SK-N-SH (cell line): ENCODE measurements around the gene UBE2I. TPM values are rescaled to one million over a fixed set of nuclear protein-coding genes. Genes with fewer than 3 reads are reported as not detected.

Source experiments
- CTCF ChIA-PET: fragments of 300-600, 350-600 bp; formaldehyde crosslinking; extraction: SDS; loops from one replicate; lab custom pipeline; 2021; lab: Yijun Ruan, JAX
- POLR2A ChIA-PET: fragments of 350-600 bp; sonication (Branson Sonifier 250); formaldehyde crosslinking; extraction: SDS; loops from one replicate; lab custom pipeline; 2020; ENCODE audit warnings: antibody characterized with exemption, inconsistent platforms; lab: Yijun Ruan, JAX
- DNase-seq: peaks from one replicate; pipeline ENCODE4 v3.0.0; 2012
- H2AFZ ChIP-seq: fragments of 200-600 bp; sonication (generic); 2 replicates; pipeline ENCODE4 v1.8.1; 2016; ENCODE audit warnings: antibody characterized with exemption, mild to moderate bottlenecking, low read depth
- H3F3A ChIP-seq: fragments of 200-600 bp; sonication (generic); replicated peaks from 2 replicates; pipeline ENCODE3; 2016; ENCODE audit warnings: antibody characterized with exemption, mild to moderate bottlenecking; ENCODE audit not compliant: insufficient read depth
- H3K27ac ChIP-seq, 2 experiments: fragments of 200-500 bp in 1 of 2; fragments of 200-600 bp in 1 of 2; sonication (Bioruptor generic) in 1 of 2; sonication (generic), shearing (Covaris generic) in 1 of 2; 2 replicates each; pipeline versions ENCODE4 v1.5.1 to v1.6.1; 2014 to 2016; ENCODE audit warnings: low read depth in 2 of 2, inconsistent platforms in 1 of 2, low read length in 1 of 2, mild to moderate bottlenecking in 1 of 2, mixed read lengths in 1 of 2
- H3K27me3 ChIP-seq: fragments of 200-600 bp; sonication (generic), shearing (Covaris generic); 2 replicates; pipeline ENCODE4 v1.6.1; 2016; ENCODE audit warnings: mixed run types; ENCODE audit not compliant: insufficient read depth
- H3K36me3 ChIP-seq, 2 experiments: fragments of 200-500 bp in 1 of 2; fragments of 200-600 bp in 1 of 2; sonication (Bioruptor generic) in 1 of 2; sonication (generic) in 1 of 2; replicated peaks in 1 of 2; 2 replicates each; pipeline versions ENCODE3 to v1.5.1; 2014 to 2016; ENCODE audit warnings: low read length in 1 of 2, mild to moderate bottlenecking in 1 of 2; ENCODE audit not compliant: insufficient read depth in 2 of 2, control insufficient read depth in 1 of 2
- H3K4me1 ChIP-seq, 2 experiments: fragments of 200-500 bp in 1 of 2; fragments of 200-600 bp in 1 of 2; sonication (Bioruptor generic) in 1 of 2; sonication (generic), shearing (Covaris generic) in 1 of 2; 2 replicates each; pipeline versions ENCODE4 v1.5.1 to v1.6.1; 2014 to 2016; ENCODE audit warnings: low read depth in 1 of 2, low read length in 1 of 2, mixed run types in 1 of 2; ENCODE audit not compliant: insufficient read depth in 2 of 2, control insufficient read depth in 1 of 2
- H3K4me2 ChIP-seq: fragments of 200-600 bp; sonication (generic), shearing (Covaris generic); 2 replicates; pipeline ENCODE4 v1.6.1; 2017; ENCODE audit warnings: mixed run types
- H3K4me3 ChIP-seq, 2 experiments: fragments of 200-500 bp in 1 of 2; fragments of 200-600 bp in 1 of 2; sonication (Bioruptor generic) in 1 of 2; sonication (generic), shearing (Covaris generic) in 1 of 2; 2 replicates each; pipeline versions ENCODE4 v1.5.1 to v1.8.1; 2014 to 2016; ENCODE audit warnings: low read depth in 2 of 2, inconsistent platforms in 1 of 2, low read length in 1 of 2, mild to moderate bottlenecking in 1 of 2, mixed read lengths in 1 of 2, moderate library complexity in 1 of 2
- H3K79me2 ChIP-seq: fragments of 200-600 bp; sonication (generic); 2 replicates; pipeline ENCODE4 v1.8.1; 2017; ENCODE audit warnings: mild to moderate bottlenecking; ENCODE audit not compliant: insufficient read depth
- H3K9ac ChIP-seq: fragments of 200-600 bp; sonication (generic); 2 replicates; pipeline ENCODE4 v1.6.1; 2017; ENCODE audit warnings: mixed run types
- H3K9me2 ChIP-seq: fragments of 200-600 bp; sonication (generic); 2 replicates; pipeline ENCODE4 v1.6.1; 2017; ENCODE audit warnings: mixed run types
- H3K9me3 ChIP-seq: fragments of 200-600 bp; sonication (generic); 2 replicates; pipeline ENCODE4 v1.6.1; 2017; ENCODE audit warnings: mixed run types, mild to moderate bottlenecking, moderate library complexity
- H4K20me1 ChIP-seq: fragments of 200-600 bp; sonication (generic); 2 replicates; pipeline ENCODE4 v1.6.1; 2017; ENCODE audit warnings: mild to moderate bottlenecking, mixed run types; ENCODE audit not compliant: insufficient read depth
- CHD2 ChIP-seq: fragments of 150-350 bp; IDR thresholded peaks from 2 replicates; pipeline ENCODE4 v1.6.1; 2018; ENCODE audit warnings: low read length; ENCODE audit not compliant: partially characterized antibody
- CTCF ChIP-seq: fragments of 200-600 bp; sonication (generic); IDR thresholded peaks from 2 replicates; pipeline ENCODE4 v1.6.1; 2017; ENCODE audit warnings: antibody characterized with exemption, mild to moderate bottlenecking, moderate library complexity
- ELF1 ChIP-seq: IDR thresholded peaks from 2 replicates; pipeline ENCODE4 v1.4.0; 2012
- EZH2phosphoT487 ChIP-seq: fragments of 200-600 bp; sonication (generic); IDR thresholded peaks from 2 replicates; pipeline ENCODE4 v1.6.1; 2017; ENCODE audit warnings: low read depth, mixed run types, mild to moderate bottlenecking, antibody characterized with exemption, moderate library complexity, borderline replicate concordance
- FOSL2 ChIP-seq: IDR thresholded peaks from 2 replicates; pipeline ENCODE4 v1.4.0; 2012; ENCODE audit warnings: low read depth, mild to moderate bottlenecking, moderate library complexity, borderline replicate concordance
- FOXJ3 ChIP-seq: sonication (generic); formaldehyde crosslinking; IDR thresholded peaks from 2 replicates; pipeline ENCODE4 v1.5.1; 2020; ENCODE audit warnings: mild to moderate bottlenecking, missing genetic modification reagents
- FOXM1 ChIP-seq: IDR thresholded peaks from 2 replicates; pipeline ENCODE4 v1.4.0; 2012; ENCODE audit warnings: low read depth, mild to moderate bottlenecking
- GABPA ChIP-seq: IDR thresholded peaks from 2 replicates; pipeline ENCODE4 v1.4.0; 2012; ENCODE audit warnings: low read depth, mild to moderate bottlenecking
- GATA2 ChIP-seq: sonication (generic); formaldehyde crosslinking; IDR thresholded peaks from 2 replicates; pipeline ENCODE4 v1.5.0; 2020; ENCODE audit warnings: mild to moderate bottlenecking, missing genetic modification reagents
- MAX ChIP-seq: IDR thresholded peaks from 2 replicates; pipeline ENCODE4 v1.4.0; 2012; ENCODE audit warnings: low read depth
- NFIC ChIP-seq: IDR thresholded peaks from 2 replicates; pipeline ENCODE4 v1.4.0; 2012; ENCODE audit warnings: borderline replicate concordance
- NRF1 ChIP-seq: IDR thresholded peaks from 2 replicates; pipeline ENCODE4 v1.6.1; 2012; ENCODE audit warnings: low read depth, mild to moderate bottlenecking, low read length
- RAD21 ChIP-seq: IDR thresholded peaks from 2 replicates; pipeline ENCODE4 v1.6.1; 2012; ENCODE audit warnings: mild to moderate bottlenecking, low read length
- RCOR1 ChIP-seq: fragments of 150-350 bp; IDR thresholded peaks from 2 replicates; pipeline ENCODE4 v1.6.1; 2017; ENCODE audit warnings: antibody characterized with exemption, low read length
- REST ChIP-seq: IDR thresholded peaks from 2 replicates; pipeline ENCODE4 v1.6.1; 2012; ENCODE audit warnings: mild to moderate bottlenecking, low read depth, low read length, moderate library complexity
- TAF1 ChIP-seq: IDR thresholded peaks from 2 replicates; pipeline ENCODE4 v1.6.1; 2012; ENCODE audit warnings: low read depth, mild to moderate bottlenecking, low read length, moderate library complexity, borderline replicate concordance
- TEAD4 ChIP-seq: IDR thresholded peaks from 2 replicates; pipeline ENCODE4 v1.4.0; 2012; ENCODE audit warnings: mild to moderate bottlenecking, borderline replicate concordance; ENCODE audit not compliant: insufficient read depth
- USF2 ChIP-seq: fragments of 150-350 bp; IDR thresholded peaks from 2 replicates; pipeline ENCODE4 v1.6.1; 2017; ENCODE audit warnings: antibody characterized with exemption, low read length, low read depth, borderline replicate concordance
- YY1 ChIP-seq: IDR thresholded peaks from 2 replicates; pipeline ENCODE4 v1.4.0; 2012; ENCODE audit warnings: low read depth, mild to moderate bottlenecking
- WGBS: methylation state at CpG from one replicate; pipeline ENCODE4 v1.1.6; 2017; ENCODE audit warnings: low lambda C conversion rate; 5-methylcytosine and 5-hydroxymethylcytosine counted together
- polyA plus RNA-seq, 3 experiments: library from polyadenylated mRNA; depleted of rRNA; stranded (reverse); fragments of >200 nt; gene quantifications; 2 replicates each; pipeline ENCODE4 v1.2.3, GENCODE V29; 2012

The UBE2I gene
- polyA plus RNA-seq, 1 of the 3 experiments (the other 2 are of a cell fraction): 107 TPM

- H3K27ac ChIP-seq: no peak overlapping the region
- H3K9me2 ChIP-seq: no peaks in the 10 kb centered on the region
- POLR2A ChIA-PET: no interaction called here
- WGBS: 50% methylated on average over 1 of the region's 16 CpGs
- CTCF ChIA-PET: interaction anchor here (1.0 to 3.1 kb wide), 5 partner anchors 12 to 25 kb away, joined by 3 to 12 read pairs (median 4); no protein-coding TSS in a partner anchor
- DNase-seq: no peak
- H3K4me1 ChIP-seq: peaks cover 10 to 27% of the 10 kb centered on the region in 2 experiments; a peak in 2 of 4 replicates
- no peak overlapping the region for H3K4me3 ChIP-seq
- TF ChIP-seq USF2 (no peak), FOXM1 (no peak), FOSL2 (no peak), CTCF (no peak), NFIC (no peak), RAD21 (no peak), TEAD4 (no peak), TAF1 (no peak), ELF1 (no peak), RCOR1 (no peak), EZH2phosphoT487 (no peak)
- no peaks in the 10 kb centered on the region for H3F3A ChIP-seq
- no peak overlapping the region for H2AFZ ChIP-seq
- peaks cover 76% of the 10 kb centered on the region for H3K79me2 ChIP-seq
- peak overlapping the region; percentile 73 for H3K4me2 ChIP-seq
- no peaks in the 10 kb centered on the region for H3K9me3 ChIP-seq
- H3K27me3 ChIP-seq: no peaks in the 10 kb centered on the region
- H4K20me1 ChIP-seq: peaks cover 75% of the 10 kb centered on the region
- peaks cover 14 to 48% of the 10 kb centered on the region in 2 experiments for H3K36me3 ChIP-seq
- H3K9ac ChIP-seq: no peak overlapping the region; the same call in 1 of the 2 replicates
Observed at GRCh38 chr16:1312467-1312816, 3.0 kb downstream of the UBE2I start.

GRCh38 chr16:1312903-1313302, 3.5 kb downstream of the UBE2I start:
- no peak for DNase-seq
- H3K4me2 ChIP-seq: no peak overlapping the region; the same call in 1 of the 2 replicates
- no peak overlapping the region for H3K27ac ChIP-seq
- peaks cover 17 to 53% of the 10 kb centered on the region in 2 experiments for H3K36me3 ChIP-seq
- no peak overlapping the region for H3K4me3 ChIP-seq
- no peaks in the 10 kb centered on the region for H3K9me2 ChIP-seq
- H3K79me2 ChIP-seq: peaks cover 81% of the 10 kb centered on the region
- CTCF ChIA-PET: interaction anchor here (1.3 to 3.1 kb wide), 3 partner anchors 12 to 24 kb away, joined by 4 to 12 read pairs (median 7); no protein-coding TSS in a partner anchor
- H3K9ac ChIP-seq: no peak overlapping the region
- peaks cover 79% of the 10 kb centered on the region for H4K20me1 ChIP-seq
- no peaks in the 10 kb centered on the region for H3F3A ChIP-seq
- no peaks in the 10 kb centered on the region for H3K27me3 ChIP-seq
- H3K9me3 ChIP-seq: no peaks in the 10 kb centered on the region
- H3K4me1 ChIP-seq: peaks cover 10 to 27% of the 10 kb centered on the region in 2 experiments; a peak in 2 of 4 replicates
- POLR2A ChIA-PET: no interaction called here
- WGBS: 95% methylated on average over 8 of the region's 15 CpGs
- H2AFZ ChIP-seq: no peak overlapping the region
- TF ChIP-seq GATA2 (CRISPR knock-in tag) (no peak), REST (no peak), YY1 (no peak), TAF1 (no peak), CHD2 (no peak), USF2 (no peak), GABPA (no peak), MAX (no peak), FOXJ3 (CRISPR knock-in tag) (no peak), NRF1 (no peak)
